ENCODE measurements around the gene RPS6KB2. TPM values are rescaled to one million over a fixed set of nuclear protein-coding genes. Genes with fewer than 3 reads are reported as not detected.

The RPS6KB2 gene
- total RNA-seq, result 38.9 and 52.1 TPM in 2 replicates

DNA sequence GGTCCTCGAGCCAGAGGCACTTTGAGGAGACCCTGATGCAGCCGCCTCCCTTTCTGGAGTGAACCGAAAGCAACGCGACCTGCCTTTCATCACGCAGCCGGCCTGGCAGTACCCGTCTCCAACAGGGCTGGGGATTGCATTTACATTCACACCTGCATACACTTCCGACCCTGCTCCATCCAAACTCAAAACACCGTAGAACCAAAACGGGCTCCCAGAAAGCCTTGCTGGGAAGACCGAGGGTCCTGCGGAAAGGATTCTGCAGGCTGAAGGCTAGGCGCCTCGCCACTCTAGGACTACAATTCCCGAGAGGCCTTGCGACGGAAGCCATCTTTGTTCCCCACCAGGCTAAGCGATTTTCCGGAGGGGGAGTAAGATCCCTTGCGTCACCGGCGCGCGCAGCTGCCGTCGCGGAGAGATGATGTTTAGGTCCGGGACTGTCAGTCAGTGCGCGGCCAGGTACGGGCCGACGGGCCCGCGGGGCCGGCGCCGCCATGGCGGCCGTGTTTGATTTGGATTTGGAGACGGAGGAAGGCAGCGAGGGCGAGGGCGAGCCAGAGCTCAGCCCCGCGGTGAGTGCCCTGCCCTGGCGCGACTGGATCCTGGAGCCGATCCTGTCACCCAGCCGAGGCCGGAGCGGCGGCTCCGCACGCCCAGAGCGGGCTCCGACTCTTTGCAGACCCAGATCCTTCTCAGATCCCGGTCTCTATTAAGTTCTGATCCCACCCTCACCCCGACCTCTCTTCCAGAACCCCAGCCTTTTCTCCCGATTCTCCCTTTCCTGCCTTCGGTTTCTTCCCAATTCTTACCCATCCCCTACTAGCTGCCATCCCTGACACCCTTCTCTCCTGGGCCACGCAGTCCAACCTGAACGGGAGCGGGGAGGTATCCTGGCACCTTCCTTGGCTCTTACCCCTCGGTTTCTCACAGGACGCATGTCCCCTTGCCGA, at the start of gene RPS6KB2:
Gene RPS6KB2 (plus strand): TSS at position 443 of the 950 bp plus-strand sequence. CDS start 52 bp downstream, at position 495.

DNA sequence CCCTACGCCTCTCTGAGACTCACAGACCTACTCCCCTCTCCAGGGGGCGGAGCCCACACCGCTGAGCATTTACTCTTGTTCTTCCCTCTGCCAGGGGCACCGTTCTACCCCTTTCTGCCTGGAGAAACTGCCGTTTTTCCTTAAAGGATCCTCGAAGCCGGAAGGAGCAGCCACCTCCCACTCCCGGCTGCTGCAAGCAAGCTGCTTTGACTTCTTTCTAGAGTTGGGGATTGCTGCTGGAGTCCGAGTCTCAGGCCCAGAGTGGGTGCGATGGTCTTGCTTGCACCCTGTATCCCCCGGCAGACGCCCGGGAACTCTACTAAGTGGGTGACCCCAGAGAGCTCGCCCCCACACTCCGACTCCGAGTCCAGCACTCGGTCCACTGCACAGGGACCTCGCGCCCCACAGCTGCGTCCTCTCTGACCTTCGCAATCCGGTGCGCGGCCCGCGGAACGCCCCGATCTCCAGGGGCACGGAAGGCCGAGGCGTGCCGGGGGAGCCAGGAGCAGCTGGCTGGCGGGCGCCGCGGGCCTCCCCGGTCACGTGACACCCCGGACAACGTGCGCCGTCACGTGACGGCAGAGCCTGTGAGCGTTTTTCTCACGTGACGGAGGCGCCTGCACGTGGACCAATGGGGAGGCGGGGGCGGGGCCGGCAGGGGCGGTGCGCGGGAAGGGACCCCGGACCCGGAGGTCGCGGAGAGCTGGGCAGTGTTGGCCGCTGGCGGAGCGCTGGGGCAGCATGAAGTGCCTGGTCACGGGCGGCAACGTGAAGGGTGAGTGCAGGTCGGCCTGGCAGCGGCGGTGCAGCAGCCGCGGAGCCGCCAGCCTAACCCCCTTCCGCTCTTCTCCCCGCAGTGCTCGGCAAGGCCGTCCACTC, 36.8 kb upstream of the RPS6KB2 start, which contains the start of gene RAD9A:
Gene RAD9A (plus strand): TSS at position 683 of the 879 bp plus-strand sequence. CDS start 59 bp downstream, at position 742.

DNA sequence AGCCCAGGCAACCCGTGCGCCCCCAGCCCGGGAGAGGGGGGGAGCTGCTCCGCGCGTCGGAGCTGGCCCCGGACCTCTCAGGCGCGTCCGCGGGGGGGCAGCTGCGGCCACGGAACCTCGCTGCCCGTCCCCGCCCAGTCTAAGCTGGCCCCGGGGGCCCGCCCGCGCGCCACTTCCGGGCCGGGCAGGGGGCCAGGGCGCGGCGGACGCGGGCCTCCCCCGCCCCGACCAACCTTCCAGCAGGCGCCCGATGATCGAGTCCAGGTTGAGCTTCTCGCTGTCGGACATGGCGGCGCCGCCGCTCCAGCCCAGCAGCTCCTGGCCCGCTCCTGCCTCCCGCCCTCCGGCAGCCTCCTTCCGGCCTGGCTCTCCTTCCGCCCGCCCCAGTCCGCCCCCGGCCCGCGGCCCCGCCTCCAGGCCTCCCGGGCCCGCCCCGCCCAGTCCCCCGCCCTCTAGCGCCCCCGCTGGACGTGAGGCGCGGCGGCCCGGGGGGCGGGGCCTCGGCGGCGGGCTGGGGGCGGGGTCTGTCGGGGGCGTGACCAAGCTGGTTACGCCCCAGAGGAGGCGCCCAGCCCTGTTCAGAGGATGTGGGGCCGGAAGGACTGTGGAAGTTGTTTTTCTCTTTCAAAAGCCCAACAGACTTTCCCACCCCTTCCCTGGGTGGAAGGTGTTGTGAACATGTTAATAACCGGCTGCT, 26.7 kb upstream of the RPS6KB2 start, which contains the start of gene PPP1CA:
Gene PPP1CA (minus strand): TSS at position 364 of the 697 bp plus-strand sequence. CDS start 76 bp downstream, at position 288.

DNA sequence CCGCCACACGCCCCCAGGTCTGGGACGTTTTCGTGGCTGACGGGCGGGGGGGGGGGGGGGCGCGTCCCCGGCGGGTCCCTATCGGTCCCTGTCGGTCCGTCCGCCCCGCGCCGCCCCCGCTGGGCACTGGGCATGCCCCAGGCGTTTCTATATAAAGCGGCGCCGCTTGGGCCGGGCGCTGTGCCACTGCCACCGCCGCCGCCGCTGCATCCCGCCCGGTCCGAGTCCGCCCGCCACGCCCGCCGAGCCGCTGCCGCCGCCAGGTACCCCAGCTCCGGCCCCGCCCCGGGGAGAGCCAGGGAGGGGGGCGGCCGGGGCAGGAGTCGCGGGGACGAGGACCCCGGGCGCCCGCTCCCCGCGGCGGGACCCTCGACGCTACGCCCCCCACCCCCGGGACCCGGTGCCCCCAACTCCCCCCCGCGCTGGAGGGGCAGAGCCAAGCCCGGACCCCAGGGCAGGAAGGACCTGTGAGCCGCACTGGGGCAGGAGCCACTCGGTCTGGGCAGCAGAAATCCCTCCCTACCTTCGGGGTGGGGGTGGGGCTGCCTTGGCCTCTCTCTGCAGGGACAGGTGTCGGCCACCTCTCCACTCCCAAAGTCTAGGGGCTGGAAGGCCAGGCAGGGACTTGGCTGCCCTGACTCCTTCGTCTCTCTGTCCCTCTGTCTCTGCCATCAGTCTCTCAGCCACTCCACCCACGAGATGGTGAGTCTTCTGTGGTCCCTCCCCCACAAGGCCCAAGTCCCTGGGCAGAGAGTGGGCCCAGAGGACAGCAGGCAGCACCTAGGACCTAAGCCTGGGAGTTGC, 12.6 kb upstream of the RPS6KB2 start, which contains the start of gene CARNS1:
Gene CARNS1 (plus strand): TSS at position 178 of the 804 bp plus-strand sequence. CDS start 522 bp downstream, at position 700.

DNA sequence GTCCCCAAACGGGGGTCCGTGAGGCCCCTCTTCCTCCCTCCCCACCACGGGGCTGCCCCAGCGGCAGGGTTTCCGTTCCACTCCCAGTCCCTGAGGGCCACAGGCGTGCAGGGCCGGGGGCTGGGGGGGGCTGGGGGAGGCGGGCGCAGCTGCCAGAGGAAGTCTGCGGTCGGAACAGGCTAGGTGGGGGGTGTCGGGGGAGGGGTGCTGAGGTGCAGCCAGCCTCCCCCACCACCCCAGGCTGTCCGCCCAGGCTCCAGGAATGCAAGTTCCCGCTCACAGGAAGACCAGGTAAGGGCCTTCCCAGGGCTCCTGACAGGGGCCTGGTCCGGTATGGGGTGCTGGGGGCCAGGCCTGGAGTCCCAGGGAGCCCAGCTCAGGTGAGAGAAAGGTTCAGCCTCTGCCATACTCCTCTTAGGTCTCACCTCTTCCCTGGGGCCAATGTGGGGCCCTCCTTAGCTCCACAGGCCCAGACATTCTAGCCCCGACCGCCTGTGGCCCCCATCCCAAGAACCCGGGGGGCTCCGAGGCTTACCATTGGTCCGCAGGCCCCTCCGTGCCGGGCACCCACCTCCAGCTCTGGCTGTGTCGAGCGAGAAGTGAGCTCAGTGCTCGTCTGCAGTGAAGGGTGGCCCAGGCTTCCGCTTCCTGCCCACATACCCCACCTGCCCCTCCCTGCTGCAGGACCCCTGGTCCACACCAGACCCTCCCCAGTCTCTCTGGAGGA, 9.0 kb downstream of the RPS6KB2 start, which contains the start of gene PTPRCAP:
Gene PTPRCAP (minus strand): TSS at position 601 of the 727 bp plus-strand sequence. CDS start 63 bp downstream, at position 538.

DNA sequence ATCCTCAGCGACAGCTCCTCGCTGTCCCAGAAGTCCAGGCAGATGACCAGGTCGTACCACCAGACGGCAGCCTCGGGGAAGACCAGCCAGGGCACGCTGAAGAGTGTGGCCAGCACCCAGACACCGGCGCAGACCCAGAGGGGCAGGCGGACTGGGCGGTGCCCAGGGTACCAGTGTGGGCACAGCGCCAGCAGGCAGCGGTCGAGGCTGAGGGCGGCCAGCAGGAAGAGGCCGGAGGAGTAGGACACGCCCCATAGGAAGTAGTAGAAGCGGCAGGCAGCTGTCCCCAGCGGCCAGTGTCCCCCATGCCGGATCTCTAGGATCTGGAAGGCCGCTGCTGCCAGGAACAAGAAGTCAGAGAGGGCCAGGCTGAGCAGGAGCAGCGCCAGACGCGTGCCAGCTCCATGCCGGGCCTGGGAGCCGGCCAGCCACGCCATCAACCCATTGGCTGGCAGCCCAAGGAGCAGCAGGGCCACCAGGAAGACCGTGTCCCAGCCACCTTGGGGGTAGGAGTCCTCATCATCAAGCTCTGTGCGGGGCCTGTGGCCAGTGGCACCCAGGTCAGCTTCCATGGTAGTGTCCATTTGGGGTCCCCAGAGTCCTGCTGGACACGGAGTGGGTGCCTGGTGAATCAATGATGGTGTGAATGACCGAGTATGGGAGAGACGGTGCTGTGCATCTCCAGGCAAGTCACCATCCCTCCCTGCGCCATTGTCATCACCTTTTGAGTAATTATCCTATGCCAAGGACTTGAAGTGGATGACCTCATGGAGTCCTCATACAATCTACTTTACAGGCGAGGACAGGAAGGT, 24.1 kb downstream of the RPS6KB2 start, which contains the start of gene GPR152:
Gene GPR152 (minus strand): TSS at position 589 of the 812 bp plus-strand sequence. CDS start 5 bp downstream, at position 584.

DNA sequence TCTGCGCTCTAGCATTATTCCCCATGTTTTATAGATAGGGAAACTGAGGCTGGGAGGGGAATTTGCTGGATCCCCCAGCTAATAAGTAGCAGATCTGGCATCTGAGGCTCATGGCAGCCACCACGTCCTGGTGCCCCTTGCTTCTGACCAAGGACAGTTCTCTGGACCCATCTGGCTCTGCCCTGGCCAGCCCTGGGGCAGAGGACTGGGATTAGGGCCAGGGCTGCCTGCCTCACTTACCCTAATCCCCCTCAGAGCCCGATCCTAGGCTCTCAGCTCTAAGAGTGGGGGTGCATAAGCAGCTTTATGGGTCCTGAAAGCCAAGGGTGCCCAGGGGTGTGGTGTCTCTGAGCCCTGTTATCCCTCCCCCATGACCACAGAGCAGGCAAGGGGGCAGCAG, 26.8 kb downstream of the RPS6KB2 start, which contains the start of gene CABP4:
Gene CABP4 (plus strand): TSS at position 301 of the 400 bp plus-strand sequence. CDS start 70 bp downstream, at position 371.

DNA sequence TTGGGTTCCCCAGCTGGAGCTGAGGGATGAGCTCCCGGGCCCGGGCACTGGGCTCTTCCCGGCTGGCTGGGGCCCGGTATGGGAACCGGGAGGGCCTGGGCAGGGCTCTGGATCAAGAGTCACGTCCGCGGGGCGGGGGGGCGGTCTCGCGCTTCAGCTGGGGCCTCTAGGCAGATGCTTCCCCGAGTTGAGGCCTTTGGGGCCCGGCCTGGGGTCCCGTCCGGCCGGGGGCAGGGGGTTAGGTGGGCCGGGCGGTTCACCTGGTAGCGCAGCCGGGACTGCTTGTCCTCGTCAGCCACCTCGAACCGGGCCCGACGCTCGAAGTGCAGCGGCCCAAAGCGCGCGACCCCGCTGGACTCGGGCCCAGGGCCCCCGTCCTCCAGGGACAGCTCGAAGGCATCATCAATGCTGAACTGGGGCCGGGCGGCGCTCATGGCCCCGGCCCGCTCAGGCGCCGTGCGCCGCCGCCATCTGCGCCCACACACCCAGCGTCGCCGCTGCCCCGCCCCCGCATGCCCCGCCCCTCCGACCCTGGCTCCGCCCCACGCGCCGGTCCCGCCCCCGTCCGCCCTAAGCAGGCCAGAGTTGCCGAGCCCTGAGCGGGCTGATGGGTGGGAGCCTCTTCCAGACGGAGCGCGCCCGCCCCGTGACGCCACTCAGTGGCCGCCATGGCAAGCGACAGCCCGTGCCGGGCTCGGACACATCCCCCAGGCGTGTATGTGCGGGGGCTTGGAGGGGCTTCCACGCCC, 40.6 kb downstream of the RPS6KB2 start, which contains the start of gene TMEM134:
Gene TMEM134 (minus strand): TSS at position 493 of the 749 bp plus-strand sequence. CDS start 59 bp downstream, at position 434.

DNA sequence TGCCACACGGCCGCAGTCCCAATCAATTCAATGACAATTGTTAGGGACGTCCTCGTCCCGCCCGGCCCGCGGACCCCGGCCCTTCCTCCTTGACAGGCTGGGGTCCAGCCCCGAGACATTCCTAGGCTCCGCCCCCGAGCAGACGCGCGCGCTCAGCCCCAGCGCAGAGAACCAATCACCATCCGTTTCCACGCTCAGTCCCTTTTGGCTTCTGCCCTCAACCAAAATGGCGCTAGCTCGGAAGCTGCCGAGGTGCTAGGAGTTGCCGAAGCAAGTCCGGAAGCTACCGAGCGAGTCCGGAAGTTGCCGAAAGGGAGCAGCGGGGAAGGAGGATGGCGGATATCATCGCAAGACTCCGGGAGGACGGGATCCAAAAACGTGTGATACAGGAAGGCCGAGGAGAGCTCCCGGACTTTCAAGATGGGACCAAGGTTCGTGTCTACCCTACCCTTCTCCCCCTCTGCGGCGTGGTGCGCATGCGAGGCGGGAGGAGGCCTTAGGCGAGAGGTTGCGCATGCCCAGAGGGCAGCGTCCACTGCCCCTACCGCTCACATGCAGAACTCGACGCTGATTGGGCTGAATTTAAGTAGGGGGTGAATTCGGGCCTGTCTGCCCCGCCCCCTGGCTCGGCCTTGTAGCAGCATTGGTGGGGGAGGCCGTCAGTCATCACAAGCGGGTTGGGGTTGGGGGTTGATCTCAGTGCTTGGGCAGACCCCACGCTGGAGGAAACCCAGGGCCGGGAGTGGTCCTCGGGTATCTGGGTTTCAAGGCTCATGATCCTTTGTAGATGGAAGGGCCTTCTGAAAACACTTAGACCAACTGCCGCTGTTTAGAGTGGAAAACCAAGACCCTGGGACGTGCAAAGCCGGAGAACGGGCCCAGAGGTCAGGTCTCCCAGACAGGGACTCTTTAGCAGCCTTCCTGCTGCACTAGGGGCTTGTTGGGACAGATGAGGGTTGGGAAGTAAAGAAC, 54.8 kb downstream of the RPS6KB2 start, which contains the start of gene AIP:
Gene AIP (plus strand): TSS at position 200 of the 972 bp plus-strand sequence. CDS start 133 bp downstream, at position 333.

Other genes starting within 250 kb of the RPS6KB2 start
- gene GRK2, start 162.0 kb upstream of the RPS6KB2 start, total RNA-seq, result 22.5 and 25.7 TPM in 2 replicates
- 29.6 and 37.3 TPM in 2 replicates for gene ANKRD13D, start 139.2 kb upstream of the RPS6KB2 start, total RNA-seq
- gene SSH3, start 125.0 kb upstream of the RPS6KB2 start, total RNA-seq, result 9.7 and 10.3 TPM in 2 replicates
- gene POLD4, start 74.9 kb upstream of the RPS6KB2 start, total RNA-seq, result 40.7 and 44.7 TPM in 2 replicates
- 3.4 and 4.4 TPM in 2 replicates for gene CLCF1, start 54.9 kb upstream of the RPS6KB2 start, total RNA-seq
- 2.4 and 5.4 TPM in 2 replicates for gene RAD9A, start 36.5 kb upstream of the RPS6KB2 start, total RNA-seq
- 122 and 148 TPM in 2 replicates for gene PPP1CA, start 26.6 kb upstream of the RPS6KB2 start, total RNA-seq
- gene TBC1D10C, start 24.4 kb upstream of the RPS6KB2 start, total RNA-seq, result not detected in 2 replicates
- gene CARNS1, start 12.8 kb upstream of the RPS6KB2 start, total RNA-seq, result under 0.01 and 0.09 TPM in 2 replicates
- gene PTPRCAP, start 9.2 kb downstream of the RPS6KB2 start, total RNA-seq, result not detected in 2 replicates
- 115 and 127 TPM in 2 replicates for gene CORO1B, start 15.0 kb downstream of the RPS6KB2 start, total RNA-seq
- not detected in 2 replicates for gene GPR152, start 24.2 kb downstream of the RPS6KB2 start, total RNA-seq
- not detected in 2 replicates for gene CABP4, start 26.9 kb downstream of the RPS6KB2 start, total RNA-seq
- gene TMEM134, start 40.8 kb downstream of the RPS6KB2 start, total RNA-seq, result 12.4 and 18.2 TPM in 2 replicates
- gene AIP, start 54.5 kb downstream of the RPS6KB2 start, total RNA-seq, result 101 and 142 TPM in 2 replicates
- 12.5 and 14.3 TPM in 2 replicates for gene PITPNM1, start 76.9 kb downstream of the RPS6KB2 start, total RNA-seq
- 6.4 and 7.1 TPM in 2 replicates for gene CDK2AP2, start 79.7 kb downstream of the RPS6KB2 start, total RNA-seq
- not detected in 2 replicates for gene CABP2, start 95.0 kb downstream of the RPS6KB2 start, total RNA-seq
- gene GSTP1, start 155.3 kb downstream of the RPS6KB2 start, total RNA-seq, result 1,134 and 1,225 TPM in 2 replicates
- gene NDUFV1, start 178.4 kb downstream of the RPS6KB2 start, total RNA-seq, result 167 and 205 TPM in 2 replicates
- 2.6 and 3.1 TPM in 2 replicates for gene NUDT8, start 201.4 kb downstream of the RPS6KB2 start, total RNA-seq
- gene TBX10, start 211.3 kb downstream of the RPS6KB2 start, total RNA-seq, result not detected in 2 replicates
- gene ACY3, start 222.2 kb downstream of the RPS6KB2 start, total RNA-seq, result not detected in 2 replicates
- gene ALDH3B2, start 246.1 kb downstream of the RPS6KB2 start, total RNA-seq, result not detected in 2 replicates